Erythroblast (primary cell): ENCODE data around the gene PLS1.

Experiments
- GATA1 ChIP-seq: IDR thresholded peaks from 2 replicates; pipeline ENCODE4 v1.6.1; 2011; ENCODE audit warnings: low read depth, mild to moderate bottlenecking, control low read depth, low read length, moderate library complexity
- POLR2A ChIP-seq: IDR thresholded peaks from 2 replicates; pipeline ENCODE4 v1.6.1; 2011; ENCODE audit warnings: mild to moderate bottlenecking, low read length

DNA sequence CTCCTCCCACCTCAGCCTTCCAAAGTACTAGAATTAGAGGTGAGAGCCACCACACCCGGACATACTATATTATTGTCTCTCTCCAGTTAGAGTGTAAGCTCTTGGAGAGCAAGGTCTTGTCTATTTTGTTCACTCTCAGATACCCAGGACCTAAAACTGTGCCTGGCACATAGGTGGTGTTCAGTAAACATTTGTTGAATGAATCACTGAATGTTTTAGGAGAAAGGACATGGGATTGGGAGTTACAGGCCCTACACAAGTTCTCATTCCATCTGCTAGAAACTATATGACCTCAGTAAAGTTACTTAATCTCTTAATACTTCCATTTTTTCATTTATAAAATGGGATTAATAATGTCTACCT, 16.2 kb upstream of the PLS1 start:
- no peak for TF ChIP-seq POLR2A
- TF ChIP-seq GATA1, result no peak
